ENCODE results near the gene SOBP. TPM values are rescaled to one million over a fixed set of nuclear protein-coding genes. Genes with fewer than 3 reads are reported as not detected.

Gene SOBP
- total RNA-seq, 2 experiments from 2014 or later = 0.25 to 0.26 TPM

GRCh38 chr6:107565165-107565723 lies 75.3 kb downstream of the SOBP start:
- Mint-ChIP-seq H3K27me3 (ENCODE audit: low read depth) (peaks cover 7% of the 10 kb centered on the region), H3K4me1 (ENCODE audit: low read depth) (no peaks in the 10 kb centered on the region), H3K9me3 (no peaks in the 10 kb centered on the region), H3K36me3 (ENCODE audit: low read depth) (no peaks in the 10 kb centered on the region), H3K27ac (no peak overlapping the region), H3K4me3 (no peak overlapping the region)
- intact Hi-C loops (cut with micrococcal nuclease) = no loop called here
- CTCF ChIA-PET = interaction anchor here (0.6 kb wide), 1 partner anchor 107 kb away, joined by 3 read pairs; no protein-coding TSS in a partner anchor
- no peak for DNase-seq

- H3K27ac Mint-ChIP-seq = no peak overlapping the region
Observed at GRCh38 chr6:107567643-107568042, 77.7 kb downstream of the SOBP start.

GRCh38 chr6:107569473-107569872 lies 79.6 kb downstream of the SOBP start:
- H3K4me3 Mint-ChIP-seq = no peak overlapping the region
- peaks cover 7% of the 10 kb centered on the region for H3K27me3 Mint-ChIP-seq (ENCODE audit: low read depth)
- H3K36me3 Mint-ChIP-seq (ENCODE audit: low read depth) = no peaks in the 10 kb centered on the region
- no peak for DNase-seq
- H3K27ac Mint-ChIP-seq = no peak overlapping the region
- CTCF ChIA-PET = no interaction called here
- H3K4me1 Mint-ChIP-seq (ENCODE audit: low read depth) = no peaks in the 10 kb centered on the region
- H3K9me3 Mint-ChIP-seq = no peaks in the 10 kb centered on the region
- intact Hi-C loops (cut with micrococcal nuclease) = no loop called here

More at GRCh38 chr6:107567643-107568042, 77.7 kb downstream of the SOBP start:
- CTCF ChIA-PET = no interaction called here
- H3K9me3 Mint-ChIP-seq = no peaks in the 10 kb centered on the region
- H3K27me3 Mint-ChIP-seq (ENCODE audit: low read depth) = peaks cover 7% of the 10 kb centered on the region
- H3K36me3 Mint-ChIP-seq (ENCODE audit: low read depth) = no peaks in the 10 kb centered on the region
- no peaks in the 10 kb centered on the region for H3K4me1 Mint-ChIP-seq (ENCODE audit: low read depth)
- H3K4me3 Mint-ChIP-seq = no peak overlapping the region
- intact Hi-C loops (cut with micrococcal nuclease) = no loop called here
- DNase-seq = no peak

DNA sequence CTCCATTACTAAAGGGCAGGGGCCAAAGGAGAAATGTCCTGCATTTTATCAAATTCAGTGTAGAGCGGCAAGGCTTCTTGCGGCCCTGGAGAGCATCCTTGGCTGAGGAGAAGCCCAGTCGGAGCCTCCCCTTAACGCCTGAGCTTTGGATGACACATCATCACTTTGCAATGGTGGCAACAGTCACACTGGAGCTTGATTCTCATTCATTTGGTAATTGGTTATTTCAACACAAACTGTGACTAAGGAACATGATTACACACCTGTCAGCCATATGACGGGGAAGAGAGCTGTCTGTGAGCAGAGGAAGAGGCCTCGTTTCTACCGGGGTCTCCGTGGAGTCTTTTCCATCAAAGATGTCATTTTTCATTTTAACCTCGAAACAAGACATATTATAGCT lies 81.4 kb downstream of the SOBP start:
- Mint-ChIP-seq H3K4me3 (no peak overlapping the region), H3K4me1 (ENCODE audit: low read depth) (no peaks in the 10 kb centered on the region), H3K27me3 (ENCODE audit: low read depth) (peaks cover 3% of the 10 kb centered on the region), H3K36me3 (ENCODE audit: low read depth) (no peaks in the 10 kb centered on the region), H3K9me3 (no peaks in the 10 kb centered on the region), H3K27ac (no peak overlapping the region)
- intact Hi-C loops (cut with micrococcal nuclease) = no loop called here
- no peak for DNase-seq
- CTCF ChIA-PET = no interaction called here

GRCh38 chr6:107572886-107573285 lies 83.0 kb downstream of the SOBP start:
- no peak for DNase-seq
- H3K27ac Mint-ChIP-seq = no peak overlapping the region
- no peaks in the 10 kb centered on the region for H3K9me3 Mint-ChIP-seq
- no peaks in the 10 kb centered on the region for H3K36me3 Mint-ChIP-seq (ENCODE audit: low read depth)
- H3K27me3 Mint-ChIP-seq (ENCODE audit: low read depth) = peaks cover 6% of the 10 kb centered on the region
- no peak overlapping the region for H3K4me3 Mint-ChIP-seq
- CTCF ChIA-PET = no interaction called here
- H3K4me1 Mint-ChIP-seq (ENCODE audit: low read depth) = no peaks in the 10 kb centered on the region
- intact Hi-C loops (cut with micrococcal nuclease) = no loop called here

DNA sequence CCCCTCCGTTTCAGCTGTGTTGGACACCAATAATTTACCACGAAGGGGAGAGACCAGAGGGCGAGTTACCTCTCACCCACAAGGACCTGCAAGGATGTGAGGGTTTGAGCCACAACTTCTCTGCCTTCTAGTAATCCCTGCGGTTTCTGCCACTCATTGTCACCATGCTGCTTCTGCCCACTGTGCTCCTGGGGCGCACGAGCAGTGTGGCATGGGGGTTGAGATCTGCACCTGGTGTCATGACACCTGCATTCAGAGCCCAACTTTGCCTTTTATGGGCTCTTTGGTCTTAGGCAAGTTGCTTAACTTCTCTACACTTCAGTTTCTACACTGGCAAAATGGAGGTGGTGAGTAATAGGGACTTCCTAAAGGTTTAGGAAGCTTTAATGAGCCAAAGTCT lies 84.9 kb downstream of the SOBP start:
- CTCF ChIA-PET = no interaction called here
- H3K4me3 Mint-ChIP-seq = no peak overlapping the region
- H3K27me3 Mint-ChIP-seq (ENCODE audit: low read depth) = peaks cover 6% of the 10 kb centered on the region
- intact Hi-C loops (cut with micrococcal nuclease) = no loop called here
- no peaks in the 10 kb centered on the region for H3K4me1 Mint-ChIP-seq (ENCODE audit: low read depth)
- no peak for DNase-seq
- H3K36me3 Mint-ChIP-seq (ENCODE audit: low read depth) = no peaks in the 10 kb centered on the region
- H3K9me3 Mint-ChIP-seq = no peaks in the 10 kb centered on the region
- no peak overlapping the region for H3K27ac Mint-ChIP-seq

DNA sequence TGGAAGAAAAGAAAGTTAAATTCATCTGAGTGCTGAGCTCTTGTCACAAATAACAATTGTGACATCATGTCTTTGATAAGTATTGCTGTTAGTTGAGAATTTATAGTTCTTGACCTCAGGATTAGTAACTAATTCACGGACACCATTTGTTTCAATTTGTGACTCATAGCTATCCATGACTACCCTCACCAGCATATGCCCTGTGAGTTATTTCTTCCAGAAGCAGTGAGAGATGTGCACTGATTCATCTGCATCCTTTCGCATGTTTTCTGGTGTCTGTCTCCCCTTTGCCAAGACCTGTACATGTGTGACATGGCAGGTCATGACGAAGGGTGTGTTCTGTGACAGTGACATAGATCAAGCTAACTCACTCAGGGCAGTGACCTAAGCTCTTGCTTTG lies 86.9 kb downstream of the SOBP start:
- Mint-ChIP-seq H3K4me1 (ENCODE audit: low read depth) (no peaks in the 10 kb centered on the region), H3K27me3 (ENCODE audit: low read depth) (peaks cover 10% of the 10 kb centered on the region), H3K36me3 (ENCODE audit: low read depth) (no peaks in the 10 kb centered on the region), H3K4me3 (no peak overlapping the region), H3K9me3 (no peaks in the 10 kb centered on the region), H3K27ac (no peak overlapping the region)
- CTCF ChIA-PET = interaction anchor here (1.0 kb wide), 1 partner anchor 28 kb away, joined by 4 read pairs; no protein-coding TSS in a partner anchor
- DNase-seq = no peak
- intact Hi-C loops (cut with micrococcal nuclease) = no loop called here

- Mint-ChIP-seq H3K36me3 (ENCODE audit: low read depth) (no peaks in the 10 kb centered on the region), H3K4me1 (ENCODE audit: low read depth) (no peaks in the 10 kb centered on the region), H3K4me3 (no peak overlapping the region), H3K9me3 (no peaks in the 10 kb centered on the region), H3K27me3 (ENCODE audit: low read depth) (peaks cover 10% of the 10 kb centered on the region), H3K27ac (no peak overlapping the region)
- intact Hi-C loops (cut with micrococcal nuclease) = no loop called here
- DNase-seq = no peak
- CTCF ChIA-PET = no interaction called here
Observed at GRCh38 chr6:107578642-107579341, 88.9 kb downstream of the SOBP start.

DNA sequence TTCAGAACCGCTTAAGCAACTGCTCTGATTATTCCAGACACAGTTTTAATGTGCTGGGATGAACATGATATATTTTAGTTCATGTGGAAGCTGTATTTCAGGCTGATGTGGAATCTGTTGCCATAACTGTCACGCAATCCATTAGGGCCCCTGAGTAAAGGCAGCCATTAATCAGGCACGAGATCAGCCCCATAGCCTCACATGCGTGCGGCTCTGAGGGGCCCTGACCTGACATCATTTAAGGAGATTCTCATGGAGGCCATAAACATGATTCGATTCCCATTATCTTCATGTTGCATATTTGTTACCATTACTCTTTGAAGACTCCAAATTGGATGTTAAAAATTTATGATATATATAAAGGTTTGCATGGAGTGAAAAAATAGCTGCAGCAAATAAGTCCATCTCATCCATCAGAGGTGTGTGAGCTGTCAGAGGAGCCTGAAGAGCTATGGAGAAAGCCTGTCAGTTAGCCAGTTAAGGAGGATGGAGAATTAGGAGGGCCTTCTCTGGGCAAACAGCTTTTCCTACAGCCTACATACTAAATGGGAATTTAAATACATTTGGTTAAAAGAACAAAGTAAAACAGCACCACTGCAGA lies 89.6 kb downstream of the SOBP start:
- CTCF ChIA-PET = interaction anchor here (0.6 to 0.7 kb wide), 2 partner anchors 30 to 222 kb away, joined by 3 read pairs; no protein-coding TSS in a partner anchor
- no peak for DNase-seq
- H3K4me1 Mint-ChIP-seq (ENCODE audit: low read depth) = no peaks in the 10 kb centered on the region
- no peak overlapping the region for H3K27ac Mint-ChIP-seq
- H3K4me3 Mint-ChIP-seq = no peak overlapping the region
- intact Hi-C loops (cut with micrococcal nuclease) = no loop called here
- H3K27me3 Mint-ChIP-seq (ENCODE audit: low read depth) = peaks cover 10% of the 10 kb centered on the region
- H3K9me3 Mint-ChIP-seq = no peaks in the 10 kb centered on the region
- H3K36me3 Mint-ChIP-seq (ENCODE audit: low read depth) = no peaks in the 10 kb centered on the region

DNA sequence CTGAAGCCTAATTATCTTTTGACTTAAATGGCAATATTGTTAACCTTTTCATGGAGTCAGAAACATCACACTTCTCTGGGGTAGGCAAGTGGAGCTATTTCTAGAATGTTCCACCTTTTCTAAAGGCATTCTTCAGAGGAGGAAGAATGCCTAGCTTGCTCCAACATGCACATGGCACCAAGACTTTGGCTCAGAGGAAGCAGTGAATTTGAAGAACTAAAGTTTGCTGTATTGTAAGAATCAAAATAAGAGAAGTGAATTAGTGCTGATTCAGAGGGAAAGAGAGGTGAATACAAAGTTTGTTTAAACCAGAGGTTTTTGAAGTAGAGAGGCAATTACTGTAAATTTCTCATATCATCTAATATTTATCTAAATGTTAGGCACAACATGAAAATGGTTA lies 92.2 kb downstream of the SOBP start:
- Mint-ChIP-seq H3K27ac (no peak overlapping the region), H3K27me3 (ENCODE audit: low read depth) (peaks cover 4% of the 10 kb centered on the region), H3K36me3 (ENCODE audit: low read depth) (no peaks in the 10 kb centered on the region), H3K4me3 (no peak overlapping the region), H3K4me1 (ENCODE audit: low read depth) (no peaks in the 10 kb centered on the region), H3K9me3 (no peaks in the 10 kb centered on the region)
- CTCF ChIA-PET = interaction anchor here (0.9 kb wide), 1 partner anchor 121 kb away, joined by 3 read pairs; no protein-coding TSS in a partner anchor
- DNase-seq = no peak
- intact Hi-C loops (cut with micrococcal nuclease) = no loop called here

- peaks cover 4% of the 10 kb centered on the region for H3K27me3 Mint-ChIP-seq (ENCODE audit: low read depth)
- intact Hi-C loops (cut with micrococcal nuclease) = no loop called here
- no peaks in the 10 kb centered on the region for H3K4me1 Mint-ChIP-seq (ENCODE audit: low read depth)
- H3K36me3 Mint-ChIP-seq (ENCODE audit: low read depth) = no peaks in the 10 kb centered on the region
- H3K9me3 Mint-ChIP-seq = no peaks in the 10 kb centered on the region
- H3K4me3 Mint-ChIP-seq = no peak overlapping the region
- CTCF ChIA-PET = no interaction called here
- no peak for DNase-seq
- H3K27ac Mint-ChIP-seq = no peak overlapping the region
Observed at GRCh38 chr6:107584726-107585125, 94.8 kb downstream of the SOBP start.

DNA sequence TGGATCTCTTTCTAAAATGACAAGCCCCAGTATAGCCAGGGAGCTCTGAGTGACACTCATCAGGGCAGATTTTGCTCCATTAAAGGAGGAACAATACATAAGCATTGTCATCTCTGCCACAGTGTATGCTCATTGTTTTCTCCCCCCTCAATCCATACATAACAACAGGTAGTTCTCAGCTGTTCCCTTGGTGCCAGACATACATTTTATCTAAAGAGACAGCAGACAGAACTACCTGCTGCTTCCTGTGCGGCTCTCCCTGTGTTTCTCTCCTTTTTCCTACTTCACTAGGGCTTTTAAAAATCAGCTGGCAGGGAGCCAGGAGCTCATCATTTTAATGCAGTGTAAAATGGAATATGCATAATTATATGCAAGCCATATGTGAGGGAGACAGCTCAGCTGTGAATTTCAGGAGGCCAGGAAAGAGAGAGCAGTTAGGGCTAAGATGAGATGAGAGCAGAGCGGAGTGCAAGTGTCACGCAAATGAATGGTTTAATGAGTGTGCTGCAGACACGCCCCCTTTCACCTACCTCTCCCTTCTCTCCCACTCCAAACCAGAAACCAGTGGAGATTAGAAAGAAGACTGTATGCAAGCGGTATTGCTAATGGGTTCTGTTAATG lies 96.0 kb downstream of the SOBP start:
- CTCF ChIA-PET = no interaction called here
- no peaks in the 10 kb centered on the region for H3K9me3 Mint-ChIP-seq
- H3K27me3 Mint-ChIP-seq (ENCODE audit: low read depth) = no peaks in the 10 kb centered on the region
- intact Hi-C loops (cut with micrococcal nuclease) = no loop called here
- DNase-seq = no peak
- H3K4me1 Mint-ChIP-seq (ENCODE audit: low read depth) = no peaks in the 10 kb centered on the region
- H3K27ac Mint-ChIP-seq = no peak overlapping the region
- H3K4me3 Mint-ChIP-seq = no peak overlapping the region
- no peaks in the 10 kb centered on the region for H3K36me3 Mint-ChIP-seq (ENCODE audit: low read depth)

All from activated naive CD4-positive, alpha-beta T cell treated with anti-CD3 and anti-CD28 coated beads for 36 hours (primary cell).